Small intestine (tissue), 7 donors: ENCODE results near the gene MATR3. TPM values are rescaled to one million over a fixed set of nuclear protein-coding genes. Genes with fewer than 3 reads are reported as not detected.

Source experiments
- DNase-seq, 2 donors: peaks; one replicate each; pipeline versions ENCODE4 v3.0.0 to v3.0.0-alpha.2; 2013
- FAIRE-seq: peaks from 2 replicates; lab custom pipeline; 2012; peaks lifted over from hg19 to GRCh38; lab: Jason Lieb, UNC
- H3K27ac ChIP-seq, 3 donors: one replicate each; pipeline ENCODE4 v1.5.1; 2013; ENCODE audit warnings: low read length in 2 of 3, mild to moderate bottlenecking in 2 of 3, control low read depth in 1 of 3, inconsistent platforms in 1 of 3, low read depth in 1 of 3, moderate library complexity in 1 of 3
- H3K27me3 ChIP-seq, 3 donors: one replicate each; pipeline ENCODE4 v1.6.1; 2013; ENCODE audit warnings: low read length in 3 of 3, inconsistent platforms in 1 of 3; ENCODE audit not compliant: control insufficient read depth in 3 of 3, insufficient read depth in 3 of 3
- H3K36me3 ChIP-seq, 3 donors: one replicate each; pipeline ENCODE4 v1.6.1; 2013; ENCODE audit warnings: low read length in 3 of 3, inconsistent platforms in 1 of 3, low read depth in 1 of 3, mild to moderate bottlenecking in 1 of 3, moderate library complexity in 1 of 3; ENCODE audit not compliant: control insufficient read depth in 3 of 3, insufficient read depth in 2 of 3
- H3K4me1 ChIP-seq, 3 donors: one replicate each; pipeline ENCODE4 v1.6.1; 2013; ENCODE audit warnings: low read length in 2 of 3, inconsistent platforms in 1 of 3, low read depth in 1 of 3, mild to moderate bottlenecking in 1 of 3, moderate library complexity in 1 of 3; ENCODE audit not compliant: control insufficient read depth in 3 of 3, insufficient read depth in 2 of 3
- H3K4me3 ChIP-seq, 3 donors: one replicate each; pipeline ENCODE4 v1.5.1; 2013; ENCODE audit warnings: low read length in 3 of 3, control low read depth in 1 of 3, inconsistent platforms in 1 of 3, low read depth in 1 of 3, mild to moderate bottlenecking in 1 of 3, moderate library complexity in 1 of 3
- H3K9me3 ChIP-seq, 2 donors: one replicate each; pipeline ENCODE4 v1.6.1; 2013; ENCODE audit warnings: low read depth in 1 of 2, low read length in 1 of 2; ENCODE audit not compliant: control insufficient read depth in 2 of 2, insufficient read depth in 1 of 2
- WGBS, 3 donors: extraction: QIAGEN DNeasy Blood & Tissue Kit; methylation state at CpG; one replicate each; pipeline ENCODE4 v1.1.7; 2013; 5-methylcytosine and 5-hydroxymethylcytosine counted together
- polyA plus RNA-seq, 4 donors: library from polyadenylated mRNA; stranded (reverse) in 3 of 4; unstranded in 1 of 4; fragments of 200-250 nt in 3 of 4; fragments of 120-200 nt in 1 of 4; gene quantifications; one replicate each; pipeline versions ENCODE4 v1.2.1 to v1.2.3, GENCODE V29; 2013
- donor health status: healthy with polysubstance abuse.
- donor health status: control.
- donor health status: control.
- donor health status: Bipolar disorder and iron deficiency.
- donor health status: healthy.

The MATR3 gene
- polyA plus RNA-seq, 4 donors: 63.1 to 283 (median 100) TPM

DNA sequence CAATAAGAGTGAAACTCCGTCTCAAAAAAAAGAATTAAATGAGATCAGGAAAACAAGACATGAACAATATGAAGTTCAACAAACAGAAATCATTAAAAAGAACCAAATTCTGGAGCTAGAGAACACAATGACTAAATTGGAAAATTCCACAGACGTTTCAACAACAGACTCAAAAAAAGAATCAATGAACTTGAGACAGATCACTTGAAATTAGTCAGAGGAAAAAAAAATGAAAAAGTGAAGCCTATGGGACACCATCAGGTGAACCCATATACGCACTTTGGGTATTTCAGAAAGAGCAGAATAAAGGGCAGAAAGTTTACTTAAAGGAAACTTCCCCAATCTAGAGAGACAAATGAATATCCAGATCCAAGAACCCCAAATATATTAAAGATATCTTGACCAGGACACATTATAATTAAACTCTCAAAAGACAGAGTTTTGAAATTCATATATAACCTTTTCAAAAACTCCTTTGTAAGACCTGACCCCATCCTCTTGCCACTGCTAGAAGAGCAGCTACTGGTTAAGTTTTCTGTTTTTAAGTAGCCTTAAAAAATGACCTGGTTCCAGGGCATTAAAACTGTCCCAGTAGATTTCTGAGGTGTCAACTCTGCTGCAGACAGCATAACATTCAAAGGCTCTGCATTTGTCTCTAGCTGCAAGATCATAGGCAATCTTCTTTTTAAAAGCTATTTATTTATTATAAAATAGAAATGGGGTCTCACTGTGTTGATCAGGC lies 7.7 kb upstream of the MATR3 start:
- Histone ChIP-seq H3K4me3 (no peak overlapping the region), H3K36me3 (peaks cover 0 to 12% (median 10%) of the 10 kb centered on the region in 3 donors), H3K4me1 (no peaks in the 10 kb centered on the region), H3K9me3 (no peaks in the 10 kb centered on the region), H3K27ac (no peak overlapping the region), H3K27me3 (no peaks in the 10 kb centered on the region)
- WGBS, 3 donors: 83 to 88% (median 84%) methylated on average over 3 of the region's 3 CpGs
- FAIRE-seq (no peak), DNase-seq (no peak)

DNA sequence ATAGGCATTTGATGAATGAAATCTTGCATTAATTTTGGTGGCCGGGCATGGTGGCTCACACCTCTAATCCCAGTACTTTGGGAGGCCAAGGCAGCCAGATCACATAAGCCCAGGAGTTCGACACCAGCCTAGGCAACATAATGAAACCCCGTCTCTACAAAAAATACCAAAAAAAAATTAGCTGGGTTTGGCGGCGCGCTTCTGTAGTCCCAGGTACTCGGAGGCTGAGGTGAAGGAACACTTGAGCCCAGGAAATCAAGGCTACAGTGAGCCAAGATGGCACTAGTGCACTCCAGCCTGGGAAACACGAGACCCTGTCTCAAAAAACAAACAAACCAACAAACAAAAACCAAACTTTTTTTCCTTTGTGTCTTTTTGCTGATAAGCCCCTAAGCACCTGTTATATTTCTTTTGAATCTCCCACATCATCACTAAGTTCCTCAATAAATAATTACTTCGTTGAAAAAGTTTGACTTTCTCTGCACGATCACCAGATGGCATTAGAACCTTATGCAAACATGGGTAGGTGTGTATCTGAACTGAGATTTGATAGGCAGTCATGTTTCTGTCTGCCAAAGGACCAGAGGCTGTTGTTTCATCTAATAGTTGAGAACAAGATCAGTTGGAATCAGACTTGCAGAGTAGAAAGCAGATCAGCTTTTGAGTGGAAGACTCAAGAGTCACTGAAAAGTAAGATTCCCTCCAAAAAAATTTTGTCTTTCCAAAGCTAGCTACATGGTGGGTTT lies 5.5 kb upstream of the MATR3 start:
- H3K9me3 ChIP-seq: no peaks in the 10 kb centered on the region
- FAIRE-seq (no peak), DNase-seq (peak; percentile 30 to 51)
- peaks cover 0 to 2% (median 0%) of the 10 kb centered on the region in 3 donors for H3K4me1 ChIP-seq
- H3K36me3 ChIP-seq: peaks cover 0 to 7% (median 7%) of the 10 kb centered on the region in 3 donors
- no peak overlapping the region for H3K4me3 ChIP-seq
- H3K27ac ChIP-seq: no peak overlapping the region
- no peaks in the 10 kb centered on the region for H3K27me3 ChIP-seq
- 63 to 71% (median 67%) methylated on average over 10 of the region's 10 CpGs for WGBS, 3 donors

GRCh38 chr5:139291051-139291450 lies 2.5 kb upstream of the MATR3 start:
- no peak overlapping the region for H3K4me3 ChIP-seq
- WGBS, 3 donors: 96 to 97% (median 97%) methylated on average over 2 of the region's 2 CpGs

DNA sequence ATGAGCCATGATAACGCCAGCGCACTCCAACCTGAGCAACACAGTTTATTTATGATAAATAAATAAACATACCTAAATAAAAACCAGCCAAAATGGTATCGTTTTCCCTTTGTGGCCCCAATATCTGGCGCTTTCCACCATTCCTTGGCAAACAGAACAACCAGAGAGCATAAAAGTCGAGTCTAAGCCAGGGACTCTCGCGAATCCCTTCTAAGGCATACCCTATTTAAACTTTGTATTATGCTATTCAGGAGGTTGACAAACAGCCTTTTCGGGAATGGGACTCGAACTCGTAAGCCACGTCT lies 386 bp upstream of the MATR3 start:
- H3K4me3 ChIP-seq: peak overlapping the region in 2 of 3 donors; percentile 71 to 86
- DNase-seq (no peak), FAIRE-seq (no peak)
- H3K9me3 ChIP-seq: no peaks in the 10 kb centered on the region
- WGBS, 3 donors: 21 to 24% (median 23%) methylated on average over 11 of the region's 11 CpGs
- H3K27ac ChIP-seq: peak overlapping the region; percentile 75 to 100 (median 98)
- H3K36me3 ChIP-seq: peaks cover 0 to 4% (median 0%) of the 10 kb centered on the region in 3 donors
- H3K27me3 ChIP-seq: no peaks in the 10 kb centered on the region
- H3K4me1 ChIP-seq: peaks cover 0 to 16% (median 16%) of the 10 kb centered on the region in 3 donors

More at GRCh38 chr5:139291051-139291450, 2.5 kb upstream of the MATR3 start:
- Histone ChIP-seq H3K4me1 (peaks cover 0 to 10% (median 5%) of the 10 kb centered on the region in 3 donors), H3K36me3 (peaks cover 0 to 3% (median 0%) of the 10 kb centered on the region in 3 donors), H3K27me3 (no peaks in the 10 kb centered on the region), H3K27ac (no peak overlapping the region), H3K9me3 (no peaks in the 10 kb centered on the region)
- FAIRE-seq (no peak), DNase-seq (no peak)

GRCh38 chr5:139294374-139295165 lies 1.0 kb downstream of the MATR3 start:
- 0 to 1% (median 0%) methylated on average over 48 of the region's 48 CpGs for WGBS, 3 donors
- no peak for FAIRE-seq

GRCh38 chr5:139295346-139296057 lies 2.0 kb downstream of the MATR3 start:
- H3K9me3 ChIP-seq: no peaks in the 10 kb centered on the region
- H3K27me3 ChIP-seq: no peaks in the 10 kb centered on the region
- H3K36me3 ChIP-seq: peaks cover 0 to 4% (median 0%) of the 10 kb centered on the region in 3 donors
- peak overlapping the region in 2 of 3 donors; percentile 71 to 86 for H3K4me3 ChIP-seq
- peak overlapping the region in 2 of 3 donors; percentile 61 to 100 for H3K27ac ChIP-seq
- DNase-seq (peak in 1 of 2 donors; percentile 20), FAIRE-seq (no peak)
- WGBS, 3 donors: 24 to 27% (median 26%) methylated on average over 16 of the region's 16 CpGs
- peaks cover 0 to 30% (median 18%) of the 10 kb centered on the region in 3 donors for H3K4me1 ChIP-seq

More at GRCh38 chr5:139294374-139295165, 1.0 kb downstream of the MATR3 start:
- H3K27me3 ChIP-seq: no peaks in the 10 kb centered on the region
- no peaks in the 10 kb centered on the region for H3K9me3 ChIP-seq
- DNase-seq: peak; percentile 55 to 89
- H3K36me3 ChIP-seq: peaks cover 0 to 4% (median 0%) of the 10 kb centered on the region in 3 donors
- peak overlapping the region; percentile 98 to 100 (median 98) for H3K27ac ChIP-seq
- peaks cover 0 to 28% (median 18%) of the 10 kb centered on the region in 3 donors for H3K4me1 ChIP-seq
- H3K4me3 ChIP-seq: peak overlapping the region; percentile 71 to 86 (median 83)

DNA sequence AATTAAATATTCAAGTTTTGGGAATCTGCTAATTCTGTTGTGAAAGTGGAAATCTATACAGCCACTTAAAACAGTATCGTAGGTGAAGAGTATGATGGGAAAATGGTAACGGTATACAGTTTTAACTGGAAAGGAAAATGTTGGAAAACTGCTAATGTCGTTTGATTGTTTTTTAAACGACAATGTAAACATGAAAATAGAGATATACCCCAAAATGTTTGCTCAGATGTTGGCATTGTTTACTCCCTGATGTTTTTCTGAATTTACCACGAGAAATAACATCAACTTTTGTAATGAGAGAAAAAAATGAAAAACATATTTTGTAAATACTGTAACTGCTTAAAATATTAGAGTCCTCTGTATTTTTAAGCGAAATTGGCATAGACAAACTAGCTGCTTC lies 2.7 kb downstream of the MATR3 start:
- FAIRE-seq (no peak), DNase-seq (no peak)
- H3K4me1 ChIP-seq: peaks cover 0 to 30% (median 18%) of the 10 kb centered on the region in 3 donors
- H3K36me3 ChIP-seq: peaks cover 0 to 4% (median 0%) of the 10 kb centered on the region in 3 donors
- H3K9me3 ChIP-seq: no peaks in the 10 kb centered on the region
- H3K27me3 ChIP-seq: no peaks in the 10 kb centered on the region
- H3K27ac ChIP-seq: no peak overlapping the region
- 31 to 50% (median 34%) methylated on average over 6 of the region's 6 CpGs for WGBS, 3 donors
- H3K4me3 ChIP-seq: no peak overlapping the region
